ENCODE results near the gene ZNF350. TPM values are rescaled to one million over a fixed set of nuclear protein-coding genes. Genes with fewer than 3 reads are reported as not detected.
"Not testable (repeated sequence)": the region's sequence is repeated elsewhere in the genome, so short reads cannot be mapped to it uniquely, and the experiment has no call there.

The ZNF350 gene
- total and polyA plus RNA-seq, 2 of the 13 experiments (the other 11 are each of a cell fraction or from before 2014, with no cell fraction given): 3.7 to 6.9 TPM

DNA sequence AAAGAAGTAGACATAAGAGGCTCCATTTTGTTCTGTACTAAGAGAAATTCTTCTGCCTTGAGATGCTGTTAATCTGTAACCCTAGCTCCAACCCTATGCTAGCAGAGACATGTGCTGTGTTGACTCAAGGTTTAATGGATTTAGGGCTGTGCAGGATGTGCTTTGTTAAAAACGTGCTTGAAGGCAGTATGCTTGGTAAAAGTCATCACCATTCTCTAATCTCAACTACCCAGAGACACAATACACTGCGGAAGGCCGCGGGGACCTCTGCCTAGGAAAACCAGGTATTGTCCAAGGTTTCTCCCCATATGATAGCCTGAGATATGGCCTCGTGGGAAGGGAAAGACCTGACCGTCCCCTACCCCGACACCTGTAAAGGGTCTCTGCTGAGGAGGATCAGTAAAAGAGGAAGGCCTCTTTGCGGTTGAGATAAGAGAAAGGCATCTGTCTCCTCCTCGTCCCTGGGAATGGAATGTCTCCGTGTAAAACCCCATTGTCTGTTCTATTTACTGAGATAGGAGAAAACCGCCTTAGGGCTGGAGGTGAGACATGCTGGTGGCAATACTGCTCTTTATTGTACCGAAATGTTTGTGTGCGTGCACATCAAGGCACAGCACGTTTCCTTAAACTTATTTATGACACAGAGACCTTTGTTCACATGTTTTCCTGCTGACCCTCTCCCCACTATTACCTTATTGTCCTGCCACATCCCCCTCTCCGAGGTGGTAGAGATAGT lies 39.8 kb upstream of the ZNF350 start (continued):
- TF ChIP-seq, protein P1, sequence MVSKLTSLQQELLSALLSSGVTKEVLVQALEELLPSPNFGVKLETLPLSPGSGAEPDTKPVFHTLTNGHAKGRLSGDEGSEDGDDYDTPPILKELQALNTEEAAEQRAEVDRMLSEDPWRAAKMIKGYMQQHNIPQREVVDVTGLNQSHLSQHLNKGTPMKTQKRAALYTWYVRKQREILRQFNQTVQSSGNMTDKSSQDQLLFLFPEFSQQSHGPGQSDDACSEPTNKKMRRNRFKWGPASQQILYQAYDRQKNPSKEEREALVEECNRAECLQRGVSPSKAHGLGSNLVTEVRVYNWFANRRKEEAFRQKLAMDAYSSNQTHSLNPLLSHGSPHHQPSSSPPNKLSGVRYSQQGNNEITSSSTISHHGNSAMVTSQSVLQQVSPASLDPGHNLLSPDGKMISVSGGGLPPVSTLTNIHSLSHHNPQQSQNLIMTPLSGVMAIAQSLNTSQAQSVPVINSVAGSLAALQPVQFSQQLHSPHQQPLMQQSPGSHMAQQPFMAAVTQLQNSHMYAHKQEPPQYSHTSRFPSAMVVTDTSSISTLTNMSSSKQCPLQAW (CRISPR knock-in tag; IDR thresholded peaks at IDR 0.05): peak; percentile 28; the same call in 1 of the 2 replicates
- TF ChIP-seq CBFB (CRISPR knock-in tag; IDR thresholded peaks at IDR 0.05) (peak; percentile 59; the same call in 1 of the 2 replicates), ZNF609 (CRISPR knock-in tag; IDR thresholded peaks at IDR 0.05; ENCODE audit: borderline replicate concordance) (peak; percentile 75), ARID5B (CRISPR knock-in tag; IDR thresholded peaks at IDR 0.05) (peak; percentile 90), SATB2 (CRISPR knock-in tag; IDR thresholded peaks at IDR 0.05) (0 out of 2 replicates have a peak, but pooled peaks have one; percentile 17), ZSCAN9 (CRISPR knock-in tag; IDR thresholded peaks at IDR 0.05; ENCODE audit: borderline replicate concordance) (0 out of 2 replicates have a peak, but pooled peaks have one; percentile 21), ZNF430 (CRISPR knock-in tag; IDR thresholded peaks at IDR 0.05) (peak; percentile 39; the same call in 1 of the 2 replicates), ZNF350 (CRISPR knock-in tag; IDR thresholded peaks at IDR 0.05; ENCODE audit: borderline replicate concordance, low read depth) (peak; percentile 33; the same call in 1 of the 2 replicates), ZNF335 (CRISPR knock-in tag; IDR thresholded peaks at IDR 0.05) (peak; percentile 69; the same call in 1 of the 2 replicates), TCF7 (IDR thresholded peaks at IDR 0.05; ENCODE audit: low read depth) (peak; percentile 15), ZMYM4 (CRISPR knock-in tag; IDR thresholded peaks at IDR 0.05) (peak; percentile 60), SIX1 (CRISPR knock-in tag; IDR thresholded peaks at IDR 0.05; ENCODE audit: borderline replicate concordance) (peak; percentile 40; the same call in 1 of the 2 replicates), ZSCAN29 (CRISPR knock-in tag; conservative IDR thresholded peaks at IDR 0.05) (0 out of 2 replicates have a peak, but pooled peaks have one; percentile 22), FOXA1 (CRISPR knock-in tag; IDR thresholded peaks at IDR 0.05) (peak; percentile 85), FOXA3 (CRISPR knock-in tag; IDR thresholded peaks at IDR 0.05) (peak; percentile 88)
- TF ChIP-seq, protein P2, sequence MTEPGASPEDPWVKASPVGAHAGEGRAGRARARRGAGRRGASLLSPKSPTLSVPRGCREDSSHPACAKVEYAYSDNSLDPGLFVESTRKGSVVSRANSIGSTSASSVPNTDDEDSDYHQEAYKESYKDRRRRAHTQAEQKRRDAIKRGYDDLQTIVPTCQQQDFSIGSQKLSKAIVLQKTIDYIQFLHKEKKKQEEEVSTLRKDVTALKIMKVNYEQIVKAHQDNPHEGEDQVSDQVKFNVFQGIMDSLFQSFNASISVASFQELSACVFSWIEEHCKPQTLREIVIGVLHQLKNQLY (CRISPR knock-in tag; IDR thresholded peaks at IDR 0.05): 0 out of 2 replicates have a peak, but pooled peaks have one; percentile 5
- TF ChIP-seq FOXA1 (IDR thresholded peaks at IDR 0.05): not testable (repeated sequence)

Data from HepG2 (cell line).